LNCaP clone FGC (cell line): ENCODE results near the gene DUS1L.

Experiments
- DNase-seq: peaks from one replicate; pipeline ENCODE4 v3.0.0-alpha.2; 2011; ENCODE audit warnings: low read depth
- H3K4me3 ChIP-seq: 2 replicates; pipeline ENCODE4 v1.5.1; 2011; ENCODE audit warnings: mild to moderate bottlenecking, low read depth, low read length, control low read depth
- CTCF ChIP-seq: IDR thresholded peaks from 2 replicates; pipeline ENCODE4 v1.5.1; 2012; ENCODE audit warnings: mild to moderate bottlenecking; ENCODE audit not compliant: control insufficient read depth, insufficient read depth; ENCODE audit errors: extremely low read depth

The DUS1L gene

GRCh38 chr17:82091264-82092066 lies 25.9 kb upstream of the DUS1L start:
- TF ChIP-seq CTCF: no peak
- no peak for DNase-seq
- no peak overlapping the region for H3K4me3 ChIP-seq

- DNase-seq: no peak
- no peak overlapping the region for H3K4me3 ChIP-seq
- no peak for TF ChIP-seq CTCF
These were observed 25.1 kb upstream of the DUS1L start for GRCh38 chr17:82090549-82091263.

- H3K4me3 ChIP-seq: no peak overlapping the region
- TF ChIP-seq CTCF: no peak
- no peak for DNase-seq
These were observed 24.3 kb upstream of the DUS1L start for GRCh38 chr17:82089723-82090548.

GRCh38 chr17:82088838-82089722 lies 23.5 kb upstream of the DUS1L start:
- no peak for DNase-seq
- no peak for TF ChIP-seq CTCF
- no peak overlapping the region for H3K4me3 ChIP-seq

- no peak for DNase-seq
- no peak overlapping the region for H3K4me3 ChIP-seq
- no peak for TF ChIP-seq CTCF
These were observed 22.6 kb upstream of the DUS1L start for GRCh38 chr17:82087961-82088837.
